Gastroesophageal sphincter (tissue), 4 donors: ENCODE data around the gene MAP2K4. TPM values are rescaled to one million over a fixed set of nuclear protein-coding genes. Genes with fewer than 3 reads are reported as not detected.
"Not testable (repeated sequence)": the region's sequence is repeated elsewhere in the genome, so short reads cannot be mapped to it uniquely, and the experiment has no call there.

Experiments
- ATAC-seq: fragments of 150-250 bp; one replicate; pipeline ENCODE4 v1.9.1; 2016; ENCODE audit warnings: mild to moderate bottlenecking, moderate library complexity
- H3K27ac ChIP-seq, 4 donors: fragments of 200-600 bp; sonication (generic) in 3 of 4; 1 replicate in 3 of 4; 2 replicates in 1 of 4; pipeline ENCODE4 v1.5.1; 2016 to 2019
- H3K27me3 ChIP-seq: fragments of 200-600 bp; sonication (generic); one replicate; pipeline ENCODE4 v1.5.1; 2019
- H3K36me3 ChIP-seq, 2 donors: fragments of 200-600 bp; sonication (generic); one replicate each; pipeline ENCODE4 v1.5.1; 2019; ENCODE audit warnings: control low read depth in 1 of 2
- H3K4me1 ChIP-seq, 3 donors: fragments of 200-600 bp; sonication (generic); 1 replicate in 2 of 3; 2 replicates in 1 of 3; pipeline ENCODE4 v1.5.1; 2016 to 2019; ENCODE audit warnings: control low read depth in 2 of 3
- H3K4me3 ChIP-seq, 2 donors: fragments of 200-600 bp; sonication (generic); one replicate each; pipeline ENCODE4 v1.5.1; 2019; ENCODE audit warnings: mild to moderate bottlenecking in 1 of 2, moderate library complexity in 1 of 2
- H3K9me3 ChIP-seq, 3 donors: fragments of 200-600 bp; sonication (generic); one replicate each; pipeline ENCODE4 v1.5.1; 2017 to 2019; ENCODE audit warnings: control low read depth in 2 of 3
- CTCF ChIP-seq, 4 experiments: fragments of 200-600 bp in 2 of 4; fragments of 450-650 bp in 2 of 4; sonication (generic) in 1 of 4; IDR thresholded peaks; one replicate each; pipeline ENCODE4 v1.5.1; 2017 to 2019; ENCODE audit warnings: antibody characterized with exemption in 4 of 4, mild to moderate bottlenecking in 2 of 4, moderate library complexity in 2 of 4
- EP300 ChIP-seq: sonication (generic); formaldehyde crosslinking; IDR thresholded peaks from one replicate; pipeline ENCODE4 v1.6.1; 2017; ENCODE audit warnings: antibody characterized with exemption, mild to moderate bottlenecking
- POLR2A ChIP-seq, 2 donors: fragments of 450-650 bp; IDR thresholded peaks; one replicate each; pipeline ENCODE4 v1.6.1; 2017; ENCODE audit warnings: antibody characterized with exemption in 2 of 2, mild to moderate bottlenecking in 2 of 2, moderate library complexity in 1 of 2
- POLR2AphosphoS5 ChIP-seq: sonication (generic); formaldehyde crosslinking; IDR thresholded peaks from one replicate; pipeline ENCODE4 v1.6.1; 2017; ENCODE audit warnings: antibody characterized with exemption
- WGBS, 2 donors: methylation state at CpG; one replicate each; pipeline ENCODE4 v1.1.5; 2018; ENCODE audit warnings: low coverage in 1 of 2; 5-methylcytosine and 5-hydroxymethylcytosine counted together
- total RNA-seq, 4 donors: library from RNA; depleted of rRNA; stranded (reverse); fragments of >200 nt; gene quantifications; one replicate each; pipeline ENCODE4 v1.1.0, GENCODE V29; 2016

Gene MAP2K4
- total RNA-seq, 4 donors from 2014 or later = 25.6 to 37.3 (median 29.6) TPM

GRCh38 chr17:12136243-12136642 is 115.6 kb downstream of the MAP2K4 start:
- Histone ChIP-seq H3K9me3 (no peaks in the 10 kb centered on the region), H3K36me3 (peaks cover 0 to 79% of the 10 kb centered on the region in 2 donors), H3K27ac (no peak overlapping the region), H3K27me3 (no peaks in the 10 kb centered on the region), H3K4me3 (no peak overlapping the region), H3K4me1 (no peaks in the 10 kb centered on the region)
- WGBS, 2 donors = 94 to 100% methylated on average over 1 of the region's 1 CpG
- no peak for ATAC-seq
- TF ChIP-seq CTCF (IDR thresholded peaks at IDR 0.05) (no peak), POLR2AphosphoS5 (no peak), POLR2A (IDR thresholded peaks at IDR 0.05) (no peak), EP300 (no peak)

- no peak overlapping the region for H3K27ac ChIP-seq
- no peaks in the 10 kb centered on the region for H3K9me3 ChIP-seq
- no peak overlapping the region for H3K4me3 ChIP-seq
- H3K4me1 ChIP-seq = no peaks in the 10 kb centered on the region
- no peak for TF ChIP-seq CTCF (IDR thresholded peaks at IDR 0.05)
- TF ChIP-seq POLR2A (IDR thresholded peaks at IDR 0.05) = no peak
- no peak for TF ChIP-seq EP300
- TF ChIP-seq POLR2AphosphoS5 = no peak
- ATAC-seq = no peak
- H3K36me3 ChIP-seq = peaks cover 0 to 80% of the 10 kb centered on the region in 2 donors
- no peaks in the 10 kb centered on the region for H3K27me3 ChIP-seq
These were observed 116.0 kb downstream of the MAP2K4 start for GRCh38 chr17:12136646-12137045.

GRCh38 chr17:12137859-12138258 is 117.2 kb downstream of the MAP2K4 start:
- H3K36me3 ChIP-seq = peaks cover 0 to 82% of the 10 kb centered on the region in 2 donors
- H3K27ac ChIP-seq = no peak overlapping the region
- 87 to 100% methylated on average over 1 of the region's 1 CpG for WGBS, 2 donors
- no peaks in the 10 kb centered on the region for H3K9me3 ChIP-seq
- no peaks in the 10 kb centered on the region for H3K27me3 ChIP-seq
- TF ChIP-seq CTCF (IDR thresholded peaks at IDR 0.05) = no peak
- TF ChIP-seq POLR2AphosphoS5 = no peak
- no peak for TF ChIP-seq EP300
- TF ChIP-seq POLR2A (IDR thresholded peaks at IDR 0.05) = no peak
- ATAC-seq = no peak
- H3K4me3 ChIP-seq = no peak overlapping the region
- H3K4me1 ChIP-seq = no peaks in the 10 kb centered on the region

- WGBS, 2 donors = 99 to 100% methylated on average over 3 to 5 of the region's 5 CpGs
- no peak for ATAC-seq
These were observed 120.0 kb downstream of the MAP2K4 start for GRCh38 chr17:12140685-12141084.

GRCh38 chr17:12162187-12162586 is 141.5 kb downstream of the MAP2K4 start:
- 53 to 57% methylated on average over 7 of the region's 8 CpGs for WGBS, 2 donors
- not testable (repeated sequence) for H3K27me3 ChIP-seq, H3K4me1 ChIP-seq, H3K27ac ChIP-seq, H3K36me3 ChIP-seq, H3K4me3 ChIP-seq, ATAC-seq
- peaks cover 0 to 11% (median 0%) of the 10 kb centered on the region in 3 donors for H3K9me3 ChIP-seq

More at GRCh38 chr17:12140685-12141084, 120.0 kb downstream of the MAP2K4 start:
- peaks cover 0 to 79% of the 10 kb centered on the region in 2 donors for H3K36me3 ChIP-seq
- no peaks in the 10 kb centered on the region for H3K4me1 ChIP-seq
- TF ChIP-seq POLR2A (IDR thresholded peaks at IDR 0.05) (no peak), POLR2AphosphoS5 (no peak), CTCF (IDR thresholded peaks at IDR 0.05) (no peak), EP300 (no peak)
- H3K4me3 ChIP-seq = no peak overlapping the region
- no peak overlapping the region for H3K27ac ChIP-seq
- H3K9me3 ChIP-seq = no peaks in the 10 kb centered on the region
- H3K27me3 ChIP-seq = no peaks in the 10 kb centered on the region
